Measurements from ENCODE around the gene OIP5. TPM values are rescaled to one million over a fixed set of nuclear protein-coding genes. Genes with fewer than 3 reads are reported as not detected.
A peak's percentile ranks its signal among the peaks of the same experiment; 100 is the strongest.

OIP5 gene
- total and polyA plus RNA-seq, 10 of the 15 experiments (the other 5 are each of a cell fraction or from before 2014, with no cell fraction given) = 4.8 to 61.4 (median 22.1) TPM

DNA sequence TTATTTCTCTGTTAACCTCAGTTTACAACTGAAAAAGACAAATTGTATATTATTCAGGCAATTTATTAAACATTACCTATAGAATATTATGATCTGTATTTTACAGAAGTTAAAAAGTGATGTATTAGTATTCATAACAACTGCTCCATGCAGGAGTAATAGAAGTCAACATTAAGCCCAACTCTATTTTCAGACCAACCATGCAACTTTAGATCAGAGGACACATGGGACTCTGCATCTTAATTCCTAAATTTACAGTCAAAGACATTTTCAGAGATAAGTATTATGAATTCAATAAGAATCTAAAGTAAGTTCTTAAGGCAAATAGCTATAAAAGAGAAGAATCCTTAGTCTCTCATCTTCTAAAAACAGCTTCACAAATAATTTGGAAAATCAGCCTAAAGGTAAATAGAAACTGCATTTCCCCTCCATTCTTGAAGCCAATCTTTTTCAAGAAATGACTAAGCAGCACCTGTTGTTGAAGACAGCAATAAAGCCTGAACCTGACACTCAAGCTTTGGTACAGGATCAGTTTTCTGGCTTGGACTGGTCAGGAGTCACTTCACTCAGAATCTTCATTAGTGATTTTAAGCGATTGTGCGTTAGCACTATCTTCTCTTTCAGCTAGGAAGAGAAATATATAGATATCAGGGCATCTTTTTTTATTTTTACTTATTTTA is 23.0 kb downstream of the OIP5 start:
- no TSS peak for BruUV-seq (replicated peaks)
- CTCF ChIA-PET = interaction anchor here (1.2 to 2.0 kb wide), 3 partner anchors 9 to 23 kb away, joined by 3 to 4 read pairs (median 4); partner anchors contain the start of genes NUSAP1 and OIP5

More for the DNA sequence above, 23.0 kb downstream of the OIP5 start:
- H3K4me2 ChIP-seq (ENCODE audit: control insufficient read depth, insufficient read depth) = 0 out of 2 replicates have a peak overlapping the region, but pooled peaks have one; percentile 0
- SMC1A ChIA-PET (ENCODE audit: uncharacterized antibody, unreplicated experiment) = interaction anchor here (0.6 to 1.5 kb wide), 3 partner anchors 15 to 23 kb away, joined by 3 read pairs; partner anchors contain the start of genes NUSAP1 and OIP5
- H3K27me3 ChIP-seq (replicated peaks in 1 of 2; ENCODE audit: control insufficient read depth in 2 of 2, insufficient read depth in 2 of 2, low read length in 1 of 2) = no peaks in the 10 kb centered on the region
- WGBS (ENCODE audit: insufficient coverage, insufficient replicate concordance, low lambda C conversion rate, missing lambda C conversion rate) = 95% methylated on average over 2 of the region's 2 CpGs
- intact Hi-C loops (cut with micrococcal nuclease; ENCODE audit: unreplicated experiment) (no loop called here), in situ Hi-C loops (cut with MboI) (no loop called here)
- H4K20me1 ChIP-seq (ENCODE audit: control insufficient read depth, insufficient read depth) = no peaks in the 10 kb centered on the region
- POLR2A ChIA-PET = interaction anchor here (0.9 to 1.2 kb wide), 4 partner anchors 14 to 41 kb away, joined by 3 to 5 read pairs (median 4); partner anchors contain the start of genes NUSAP1 and OIP5
- no peak for FAIRE-seq
- no peaks in the 10 kb centered on the region for H3K79me2 ChIP-seq (ENCODE audit: control insufficient read depth, insufficient read depth, low read length)
- peaks cover 11% of the 10 kb centered on the region; the same call in 1 of the 2 replicates for H3K4me1 ChIP-seq (ENCODE audit: control insufficient read depth, insufficient read depth, low read length)
- H3K27ac ChIP-seq (ENCODE audit: control insufficient read depth, insufficient read depth) = peak overlapping the region; percentile 30; the same call in 1 of the 2 replicates
- RAD21 ChIA-PET (ENCODE audit: unreplicated experiment) = no interaction called here
- peak; percentile 42 for ATAC-seq
- no peaks in the 10 kb centered on the region for H3K9me3 ChIP-seq (replicated peaks; ENCODE audit: control insufficient read depth, insufficient read depth, low read length)
- no peak for DNase-seq (ENCODE audit: low read depth, low spot score)
- no peak overlapping the region for H3K4me3 ChIP-seq
- no peak overlapping the region for H2AFZ ChIP-seq (ENCODE audit: control insufficient read depth, low read depth, low read length)
- peaks cover 4 to 6% of the 10 kb centered on the region in 2 experiments; a peak in 3 of 4 replicates for H3K36me3 ChIP-seq (ENCODE audit: control insufficient read depth in 2 of 2, insufficient read depth in 2 of 2, low read length in 1 of 2)
- TF ChIP-seq RUNX3 (IDR thresholded peaks at IDR 0.05; ENCODE audit: low read length) (0 out of 2 replicates have a peak, but pooled peaks have one; percentile 23), HCFC1 (IDR thresholded peaks at IDR 0.05; ENCODE audit: low read length) (no peak), NFYB (IDR thresholded peaks at IDR 0.05; ENCODE audit: insufficient read depth, low read depth, low read length) (no peak), EGR1 (IDR thresholded peaks at IDR 0.05; ENCODE audit: borderline replicate concordance in 1 of 2, low read depth in 2 of 2, low read length in 2 of 2) (no peak), JUNB (IDR thresholded peaks at IDR 0.05) (peak; percentile 86), IRF4 (IDR thresholded peaks at IDR 0.05; ENCODE audit: low read depth, low read length) (peak; percentile 76; the same call in 1 of the 2 replicates), TCF3 (IDR thresholded peaks at IDR 0.05; ENCODE audit: borderline replicate concordance, insufficient read depth, low read depth, low read length) (peak; percentile 62; the same call in 1 of the 2 replicates), TCF12 (IDR thresholded peaks at IDR 0.05; ENCODE audit: low read depth, low read length) (peak; percentile 59; the same call in 1 of the 2 replicates)
- TF ChIP-seq, protein P1, sequence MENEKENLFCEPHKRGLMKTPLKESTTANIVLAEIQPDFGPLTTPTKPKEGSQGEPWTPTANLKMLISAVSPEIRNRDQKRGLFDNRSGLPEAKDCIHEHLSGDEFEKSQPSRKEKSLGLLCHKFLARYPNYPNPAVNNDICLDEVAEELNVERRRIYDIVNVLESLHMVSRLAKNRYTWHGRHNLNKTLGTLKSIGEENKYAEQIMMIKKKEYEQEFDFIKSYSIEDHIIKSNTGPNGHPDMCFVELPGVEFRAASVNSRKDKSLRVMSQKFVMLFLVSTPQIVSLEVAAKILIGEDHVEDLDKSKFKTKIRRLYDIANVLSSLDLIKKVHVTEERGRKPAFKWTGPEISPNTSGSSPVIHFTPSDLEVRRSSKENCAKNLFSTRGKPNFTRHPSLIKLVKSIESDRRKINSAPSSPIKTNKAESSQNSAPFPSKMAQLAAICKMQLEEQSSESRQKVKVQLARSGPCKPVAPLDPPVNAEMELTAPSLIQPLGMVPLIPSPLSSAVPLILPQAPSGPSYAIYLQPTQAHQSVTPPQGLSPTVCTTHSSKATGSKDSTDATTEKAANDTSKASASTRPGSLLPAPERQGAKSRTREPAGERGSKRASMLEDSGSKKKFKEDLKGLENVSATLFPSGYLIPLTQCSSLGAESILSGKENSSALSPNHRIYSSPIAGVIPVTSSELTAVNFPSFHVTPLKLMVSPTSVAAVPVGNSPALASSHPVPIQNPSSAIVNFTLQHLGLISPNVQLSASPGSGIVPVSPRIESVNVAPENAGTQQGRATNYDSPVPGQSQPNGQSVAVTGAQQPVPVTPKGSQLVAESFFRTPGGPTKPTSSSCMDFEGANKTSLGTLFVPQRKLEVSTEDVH (IDR thresholded peaks at IDR 0.05; ENCODE audit: low read depth, partially characterized antibody) = no peak
- TF ChIP-seq, protein P2, sequence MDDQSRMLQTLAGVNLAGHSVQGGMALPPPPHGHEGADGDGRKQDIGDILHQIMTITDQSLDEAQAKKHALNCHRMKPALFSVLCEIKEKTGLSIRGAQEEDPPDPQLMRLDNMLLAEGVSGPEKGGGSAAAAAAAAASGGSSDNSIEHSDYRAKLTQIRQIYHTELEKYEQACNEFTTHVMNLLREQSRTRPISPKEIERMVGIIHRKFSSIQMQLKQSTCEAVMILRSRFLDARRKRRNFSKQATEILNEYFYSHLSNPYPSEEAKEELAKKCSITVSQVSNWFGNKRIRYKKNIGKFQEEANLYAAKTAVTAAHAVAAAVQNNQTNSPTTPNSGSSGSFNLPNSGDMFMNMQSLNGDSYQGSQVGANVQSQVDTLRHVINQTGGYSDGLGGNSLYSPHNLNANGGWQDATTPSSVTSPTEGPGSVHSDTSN (IDR thresholded peaks at IDR 0.05; ENCODE audit: insufficient replicate concordance, low read depth, low read length) = no peak
- H3K9ac ChIP-seq (ENCODE audit: control insufficient read depth, insufficient read depth, low read length) = no peak overlapping the region
